Measurements from ENCODE around the gene ADCK1. TPM values are rescaled to one million over a fixed set of nuclear protein-coding genes. Genes with fewer than 3 reads are reported as not detected.

The ADCK1 gene
- total RNA-seq, 1 experiment from 2014 or later, result 8.8 TPM

DNA sequence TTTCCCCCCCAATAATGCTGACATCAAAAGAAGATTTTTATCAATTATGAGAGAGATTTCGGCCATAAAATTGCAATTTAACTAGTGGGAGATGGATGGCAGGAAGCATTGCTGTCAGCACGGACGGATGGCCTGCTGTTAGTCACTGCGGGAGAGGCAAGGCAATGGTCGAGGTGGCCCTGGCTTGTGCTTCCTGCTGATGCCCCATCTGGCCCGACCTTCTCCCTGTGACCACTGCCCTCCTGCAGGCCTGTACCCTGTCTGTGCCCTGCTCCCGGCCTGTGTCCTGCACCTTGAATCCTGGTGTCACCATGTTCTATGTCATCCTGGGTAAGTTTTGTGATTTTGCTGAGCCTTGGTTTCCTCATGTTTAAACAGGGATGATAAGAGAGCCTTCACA is 67.6 kb downstream of the ADCK1 start:
- H3K36me3 ChIP-seq (ENCODE audit: control insufficient read depth, insufficient read depth, low read length), result no peaks in the 10 kb centered on the region
- ChIA-PET POLR2A (no interaction called here), CTCF (no interaction called here)
- H3K36me3 Mint-ChIP-seq (ENCODE audit: insufficient read depth, unreplicated experiment), result peaks cover 5% of the 10 kb centered on the region
- H3K4me3 ChIP-seq (ENCODE audit: low read depth, low read length), result no peak overlapping the region
- H3K27me3 ChIP-seq (replicated peaks; ENCODE audit: control insufficient read depth, insufficient read depth, low read length), result no peaks in the 10 kb centered on the region
- no peaks in the 10 kb centered on the region for H3K4me1 ChIP-seq
- no TSS peak for BruUV-seq (replicated peaks)
- no peak overlapping the region for H3K27ac Mint-ChIP-seq (ENCODE audit: unreplicated experiment)
- H3K4me3 Mint-ChIP-seq (ENCODE audit: unreplicated experiment), result no peak overlapping the region
- no peak for DNase-seq
- no peaks in the 10 kb centered on the region for H3K27me3 Mint-ChIP-seq (ENCODE audit: insufficient read depth, unreplicated experiment)
- intact Hi-C loops (cut with micrococcal nuclease; ENCODE audit: unreplicated experiment), result no loop called here
- H3K9me3 ChIP-seq, result no peaks in the 10 kb centered on the region
- TF ChIP-seq, protein P1, sequence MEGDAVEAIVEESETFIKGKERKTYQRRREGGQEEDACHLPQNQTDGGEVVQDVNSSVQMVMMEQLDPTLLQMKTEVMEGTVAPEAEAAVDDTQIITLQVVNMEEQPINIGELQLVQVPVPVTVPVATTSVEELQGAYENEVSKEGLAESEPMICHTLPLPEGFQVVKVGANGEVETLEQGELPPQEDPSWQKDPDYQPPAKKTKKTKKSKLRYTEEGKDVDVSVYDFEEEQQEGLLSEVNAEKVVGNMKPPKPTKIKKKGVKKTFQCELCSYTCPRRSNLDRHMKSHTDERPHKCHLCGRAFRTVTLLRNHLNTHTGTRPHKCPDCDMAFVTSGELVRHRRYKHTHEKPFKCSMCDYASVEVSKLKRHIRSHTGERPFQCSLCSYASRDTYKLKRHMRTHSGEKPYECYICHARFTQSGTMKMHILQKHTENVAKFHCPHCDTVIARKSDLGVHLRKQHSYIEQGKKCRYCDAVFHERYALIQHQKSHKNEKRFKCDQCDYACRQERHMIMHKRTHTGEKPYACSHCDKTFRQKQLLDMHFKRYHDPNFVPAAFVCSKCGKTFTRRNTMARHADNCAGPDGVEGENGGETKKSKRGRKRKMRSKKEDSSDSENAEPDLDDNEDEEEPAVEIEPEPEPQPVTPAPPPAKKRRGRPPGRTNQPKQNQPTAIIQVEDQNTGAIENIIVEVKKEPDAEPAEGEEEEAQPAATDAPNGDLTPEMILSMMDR (IDR thresholded peaks at IDR 0.05; ENCODE audit: insufficient read depth in 1 of 2, low read depth in 1 of 2, low read length in 1 of 2, severe bottlenecking in 1 of 2, unreplicated experiment in 1 of 2), result no peak
- peaks cover 7% of the 10 kb centered on the region for H3K4me1 Mint-ChIP-seq (ENCODE audit: low read depth, unreplicated experiment)
- no peaks in the 10 kb centered on the region for H3K9me3 Mint-ChIP-seq (ENCODE audit: unreplicated experiment)

DNA sequence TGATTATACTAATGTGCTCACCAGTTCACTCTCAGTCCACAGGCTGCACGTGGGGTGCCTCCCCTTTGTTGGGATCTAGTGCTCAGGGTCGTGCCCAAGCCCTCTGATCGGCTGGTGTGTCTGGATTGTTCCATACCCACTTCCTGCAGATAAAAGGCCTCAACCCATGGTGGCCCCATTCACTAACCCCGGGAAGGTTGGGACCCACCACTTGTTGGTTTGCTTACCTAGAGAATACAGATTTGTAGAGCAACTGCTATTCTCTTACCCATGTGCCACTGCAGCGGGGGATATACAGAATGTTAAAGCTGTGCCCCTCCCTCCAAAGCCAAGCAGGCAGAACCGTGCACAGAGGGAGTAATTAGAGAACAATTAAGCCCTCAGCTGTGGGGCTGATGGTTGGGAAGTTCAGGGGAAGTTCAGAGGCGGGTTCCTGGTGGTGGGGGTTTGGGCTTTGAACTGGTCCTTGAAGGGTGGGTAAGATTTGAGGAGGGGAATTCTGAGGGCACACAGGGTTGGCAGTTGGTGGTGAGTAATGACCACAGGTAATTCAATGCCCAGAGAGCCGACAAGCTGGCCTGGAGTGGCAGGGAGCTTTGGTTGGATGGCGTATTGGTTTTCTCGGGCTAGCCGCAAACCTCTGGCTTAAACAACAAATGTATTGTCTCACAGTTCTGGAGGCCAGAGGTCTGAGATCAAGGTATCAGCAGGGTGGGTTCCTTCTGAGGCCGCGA is 68.8 kb downstream of the ADCK1 start:
- intact Hi-C loops (cut with micrococcal nuclease; ENCODE audit: unreplicated experiment), result no loop called here
- H3K36me3 Mint-ChIP-seq (ENCODE audit: insufficient read depth, unreplicated experiment), result no peaks in the 10 kb centered on the region
- H3K4me3 Mint-ChIP-seq (ENCODE audit: unreplicated experiment), result no peak overlapping the region
- Histone ChIP-seq H3K36me3 (ENCODE audit: control insufficient read depth, insufficient read depth, low read length) (no peaks in the 10 kb centered on the region), H3K27me3 (replicated peaks; ENCODE audit: control insufficient read depth, insufficient read depth, low read length) (no peaks in the 10 kb centered on the region), H3K9me3 (no peaks in the 10 kb centered on the region), H3K4me1 (no peaks in the 10 kb centered on the region), H3K4me3 (ENCODE audit: low read depth, low read length) (no peak overlapping the region)
- no peaks in the 10 kb centered on the region for H3K9me3 Mint-ChIP-seq (ENCODE audit: unreplicated experiment)
- ChIA-PET POLR2A (no interaction called here), CTCF (no interaction called here)
- no peak for DNase-seq
- H3K27ac Mint-ChIP-seq (ENCODE audit: unreplicated experiment), result no peak overlapping the region
- no TSS peak for BruUV-seq (replicated peaks)
- no peaks in the 10 kb centered on the region for H3K27me3 Mint-ChIP-seq (ENCODE audit: insufficient read depth, unreplicated experiment)
- peaks cover 7% of the 10 kb centered on the region for H3K4me1 Mint-ChIP-seq (ENCODE audit: low read depth, unreplicated experiment)
- TF ChIP-seq, protein P1 (IDR thresholded peaks at IDR 0.05; ENCODE audit: insufficient read depth in 1 of 2, low read depth in 1 of 2, low read length in 1 of 2, severe bottlenecking in 1 of 2, unreplicated experiment in 1 of 2), result no peak

DNA sequence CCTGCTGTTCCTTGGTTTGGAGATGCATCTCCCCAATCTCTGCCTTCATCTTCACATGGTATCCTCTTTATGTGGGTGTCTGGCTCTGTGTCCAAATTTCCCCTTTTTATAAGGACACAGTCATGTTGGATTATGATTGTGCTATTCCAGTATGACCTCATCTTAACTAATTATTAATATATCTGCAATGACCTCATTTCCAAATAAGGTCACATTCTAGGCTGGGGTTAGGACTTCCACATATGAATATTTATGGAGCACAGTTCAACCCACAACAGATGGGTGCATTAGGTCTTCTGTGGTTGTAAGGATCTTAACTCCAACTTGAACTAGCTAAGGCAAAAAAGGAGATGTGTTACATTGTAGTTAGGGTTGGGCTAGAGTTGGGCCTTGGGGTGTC is 69.4 kb downstream of the ADCK1 start:
- TF ChIP-seq, protein P1 (IDR thresholded peaks at IDR 0.05; ENCODE audit: insufficient read depth in 1 of 2, low read depth in 1 of 2, low read length in 1 of 2, severe bottlenecking in 1 of 2, unreplicated experiment in 1 of 2), result no peak
- no peak for DNase-seq
- Mint-ChIP-seq H3K9me3 (ENCODE audit: unreplicated experiment) (no peaks in the 10 kb centered on the region), H3K27me3 (ENCODE audit: insufficient read depth, unreplicated experiment) (no peaks in the 10 kb centered on the region), H3K36me3 (ENCODE audit: insufficient read depth, unreplicated experiment) (no peaks in the 10 kb centered on the region), H3K4me3 (ENCODE audit: unreplicated experiment) (no peak overlapping the region), H3K4me1 (ENCODE audit: low read depth, unreplicated experiment) (peaks cover 1% of the 10 kb centered on the region), H3K27ac (ENCODE audit: unreplicated experiment) (no peak overlapping the region)
- H3K27me3 ChIP-seq (replicated peaks; ENCODE audit: control insufficient read depth, insufficient read depth, low read length), result no peaks in the 10 kb centered on the region
- ChIA-PET POLR2A (no interaction called here), CTCF (no interaction called here)
- no peak overlapping the region for H3K4me3 ChIP-seq (ENCODE audit: low read depth, low read length)
- no peaks in the 10 kb centered on the region for H3K9me3 ChIP-seq
- no peaks in the 10 kb centered on the region for H3K36me3 ChIP-seq (ENCODE audit: control insufficient read depth, insufficient read depth, low read length)
- H3K4me1 ChIP-seq, result no peaks in the 10 kb centered on the region
- no TSS peak for BruUV-seq (replicated peaks)
- intact Hi-C loops (cut with micrococcal nuclease; ENCODE audit: unreplicated experiment), result no loop called here
